HepG2 (cell line): ENCODE data around the gene IL17C. TPM values are rescaled to one million over a fixed set of nuclear protein-coding genes. Genes with fewer than 3 reads are reported as not detected.

Experiments used
- ATF7 ChIP-seq, 2 experiments: fragments of 450-650 bp in 1 of 2; sonication (generic) in 1 of 2; formaldehyde crosslinking in 1 of 2; IDR thresholded peaks; 2 replicates each; pipeline versions ENCODE4 v1.4.0 to v1.6.1; 2016 to 2020; ENCODE audit warnings: antibody characterized with exemption in 1 of 2, mild to moderate bottlenecking in 1 of 2, missing genetic modification reagents in 1 of 2
- HNRNPK ChIP-seq: fragments of 200-400 bp; formaldehyde crosslinking; IDR thresholded peaks from 2 replicates; pipeline ENCODE4 v1.6.1; 2018; ENCODE audit warnings: low read length, low read depth, moderate library complexity, mild to moderate bottlenecking; ENCODE audit not compliant: poor library complexity, severe bottlenecking
- ISL2 ChIP-seq: sonication (generic); formaldehyde crosslinking; IDR thresholded peaks from 2 replicates; pipeline ENCODE4 v1.5.0; 2020; ENCODE audit warnings: missing genetic modification reagents
- KDM1A ChIP-seq: IDR thresholded peaks from 2 replicates; pipeline ENCODE4 v1.6.1; 2016; ENCODE audit warnings: missing compliant biosample characterization
- KLF12 ChIP-seq: sonication (generic); formaldehyde crosslinking; IDR thresholded peaks from 2 replicates; pipeline ENCODE4 v1.4.0; 2020; ENCODE audit warnings: missing genetic modification reagents, borderline replicate concordance
- NFE2L1 ChIP-seq: sonication (generic); formaldehyde crosslinking; IDR thresholded peaks from 2 replicates; pipeline ENCODE4 v1.4.0; 2020; ENCODE audit warnings: missing genetic modification reagents, mild to moderate bottlenecking, borderline replicate concordance
- POGZ ChIP-seq: sonication (generic); formaldehyde crosslinking; IDR thresholded peaks from 2 replicates; pipeline ENCODE4 v1.4.0; 2020; ENCODE audit warnings: mild to moderate bottlenecking, missing genetic modification reagents
- SNRNP70 ChIP-seq: fragments of 200-400 bp; formaldehyde crosslinking; IDR thresholded peaks from 2 replicates; pipeline ENCODE4 v1.6.1; 2017; ENCODE audit warnings: mild to moderate bottlenecking, low read depth, low read length, moderate library complexity
- TBL1XR1 ChIP-seq: fragments of 150-350 bp; IDR thresholded peaks from 2 replicates; pipeline ENCODE4 v1.6.1; 2014; ENCODE audit warnings: borderline replicate concordance, low read length; ENCODE audit not compliant: partially characterized antibody
- TBP ChIP-seq: sonication (generic); formaldehyde crosslinking; IDR thresholded peaks from 2 replicates; pipeline ENCODE4 v1.5.0; 2020; ENCODE audit warnings: missing genetic modification reagents
- ZFP41 ChIP-seq: sonication (generic); formaldehyde crosslinking; IDR thresholded peaks from 2 replicates; pipeline ENCODE4 v1.4.0; 2020; ENCODE audit warnings: mild to moderate bottlenecking, missing genetic modification reagents, borderline replicate concordance
- ZNF143 ChIP-seq: sonication (generic); formaldehyde crosslinking; IDR thresholded peaks from 2 replicates; pipeline ENCODE4 v1.4.0; 2020; ENCODE audit warnings: missing genetic modification reagents
- ZNF484 ChIP-seq: sonication (generic); formaldehyde crosslinking; IDR thresholded peaks from 2 replicates; pipeline ENCODE4 v1.5.1; 2020; ENCODE audit warnings: mild to moderate bottlenecking, low read depth, missing genetic modification reagents, borderline replicate concordance
- ZNF646 ChIP-seq: sonication (generic); formaldehyde crosslinking; IDR thresholded peaks from 2 replicates; pipeline ENCODE4 v1.9.0; 2021; ENCODE audit warnings: mild to moderate bottlenecking, missing genetic modification reagents
- polyA plus RNA-seq, 8 experiments: library from polyadenylated mRNA; depleted of rRNA in 3 of 8; stranded (reverse) in 7 of 8; unstranded in 1 of 8; fragments of >200 nt; fragmentation: Illumina TruSeq in 4 of 8; extraction: Trizol in 4 of 8; gene quantifications; 2 replicates each; pipeline versions ENCODE4 v1.2.1 to v1.2.3, GENCODE V29; 2011 to 2016; ENCODE audit warnings: low read depth in 4 of 8, missing spikeins in 1 of 8, mixed read lengths in 1 of 8; ENCODE audit not compliant: insufficient read depth in 1 of 8
- total RNA-seq, 5 experiments: library from RNA; depleted of rRNA; stranded (reverse); fragments of >200 nt; fragmentation: Illumina TruSeq; extraction: Trizol; gene quantifications; 2 replicates each; pipeline ENCODE4 v1.2.3, GENCODE V29; 2016; ENCODE audit warnings: low read depth in 1 of 5
- TF ChIP-seq, protein P1 (sequence below): sonication (generic); formaldehyde crosslinking; IDR thresholded peaks from 2 replicates; pipeline ENCODE4 v1.8.0; 2022; ENCODE audit warnings: mild to moderate bottlenecking, missing genetic modification reagents, moderate library complexity
- TF ChIP-seq, protein P2 (sequence below): sonication (generic); formaldehyde crosslinking; IDR thresholded peaks from 2 replicates; pipeline ENCODE4 v1.8.0; 2022; ENCODE audit warnings: mild to moderate bottlenecking, missing genetic modification reagents
- TF ChIP-seq, protein P3 (sequence below): sonication (generic); formaldehyde crosslinking; IDR thresholded peaks from 2 replicates; pipeline ENCODE4 v1.5.1; 2020; ENCODE audit warnings: missing genetic modification reagents, mild to moderate bottlenecking, borderline replicate concordance

The IL17C gene
- total and polyA plus RNA-seq, 2 of the 13 experiments (the other 11 are each of a cell fraction or from before 2014, with no cell fraction given): not detected

GRCh38 chr16:88650749-88651275, 12.4 kb downstream of the IL17C start, which contains the start of gene CYBA (continued):
- peak; percentile 60; the same call in 1 of the 2 replicates for TF ChIP-seq ZNF646 (CRISPR knock-in tag)
- no peak; the same call in 1 of the 2 replicates for TF ChIP-seq POGZ (CRISPR knock-in tag)
- TF ChIP-seq NFE2L1: no peak
- TF ChIP-seq HNRNPK: peak; percentile 87
- TF ChIP-seq ZNF484 (CRISPR knock-in tag): no peak
- no peak for TF ChIP-seq ATF7 (IDR thresholded peaks at IDR 0.05)
- TF ChIP-seq ATF7 (CRISPR knock-in tag; IDR thresholded peaks at IDR 0.05): no peak
- TF ChIP-seq, protein P1, sequence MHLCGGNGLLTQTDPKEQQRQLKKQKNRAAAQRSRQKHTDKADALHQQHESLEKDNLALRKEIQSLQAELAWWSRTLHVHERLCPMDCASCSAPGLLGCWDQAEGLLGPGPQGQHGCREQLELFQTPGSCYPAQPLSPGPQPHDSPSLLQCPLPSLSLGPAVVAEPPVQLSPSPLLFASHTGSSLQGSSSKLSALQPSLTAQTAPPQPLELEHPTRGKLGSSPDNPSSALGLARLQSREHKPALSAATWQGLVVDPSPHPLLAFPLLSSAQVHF (CRISPR knock-in tag): peak; percentile 79; the same call in 1 of the 2 replicates
- TF ChIP-seq TBP (CRISPR knock-in tag): no peak
- TF ChIP-seq, protein P2, sequence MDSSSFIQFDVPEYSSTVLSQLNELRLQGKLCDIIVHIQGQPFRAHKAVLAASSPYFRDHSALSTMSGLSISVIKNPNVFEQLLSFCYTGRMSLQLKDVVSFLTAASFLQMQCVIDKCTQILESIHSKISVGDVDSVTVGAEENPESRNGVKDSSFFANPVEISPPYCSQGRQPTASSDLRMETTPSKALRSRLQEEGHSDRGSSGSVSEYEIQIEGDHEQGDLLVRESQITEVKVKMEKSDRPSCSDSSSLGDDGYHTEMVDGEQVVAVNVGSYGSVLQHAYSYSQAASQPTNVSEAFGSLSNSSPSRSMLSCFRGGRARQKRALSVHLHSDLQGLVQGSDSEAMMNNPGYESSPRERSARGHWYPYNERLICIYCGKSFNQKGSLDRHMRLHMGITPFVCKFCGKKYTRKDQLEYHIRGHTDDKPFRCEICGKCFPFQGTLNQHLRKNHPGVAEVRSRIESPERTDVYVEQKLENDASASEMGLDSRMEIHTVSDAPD: peak; percentile 13; the same call in 1 of the 2 replicates
- TF ChIP-seq KDM1A (CRISPR knock-in tag): no peak
- TF ChIP-seq TBL1XR1: no peak
- no peak for TF ChIP-seq SNRNP70
- TF ChIP-seq KLF12 (CRISPR knock-in tag): 0 out of 2 replicates have a peak, but pooled peaks have one; percentile 62
- no peak for TF ChIP-seq ZNF143 (CRISPR knock-in tag)
- TF ChIP-seq, protein P3, sequence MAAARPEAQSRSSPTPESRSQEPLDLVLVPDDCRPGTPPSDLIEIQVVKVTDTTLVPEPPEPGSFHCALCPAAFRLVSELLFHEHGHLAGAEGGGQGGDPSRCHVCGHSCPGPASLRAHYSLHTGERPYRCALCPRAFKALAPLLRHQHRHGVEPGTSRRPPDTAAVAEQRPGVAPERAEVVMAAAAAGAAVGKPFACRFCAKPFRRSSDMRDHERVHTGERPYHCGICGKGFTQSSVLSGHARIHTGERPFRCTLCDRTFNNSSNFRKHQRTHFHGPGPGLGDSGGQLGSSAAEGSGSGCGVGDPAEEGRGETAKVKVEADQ: no peak
- 0 out of 2 replicates have a peak, but pooled peaks have one; percentile 24 for TF ChIP-seq ISL2 (CRISPR knock-in tag)
- no peak for TF ChIP-seq ZFP41 (CRISPR knock-in tag)
